AG20443 (cell line): Measurements from ENCODE around the gene TMEM239.

Experiments used
- DNase-seq: peaks from one replicate; pipeline ENCODE4 v3.0.0; 2012; ENCODE audit warnings: low spot score, mixed read lengths

Gene TMEM239

GRCh38 chr20:2851086-2851485 is 34.9 kb downstream of the TMEM239 start:
- no peak for DNase-seq

GRCh38 chr20:2858591-2858990 is 42.4 kb downstream of the TMEM239 start:
- DNase-seq: no peak

DNA sequence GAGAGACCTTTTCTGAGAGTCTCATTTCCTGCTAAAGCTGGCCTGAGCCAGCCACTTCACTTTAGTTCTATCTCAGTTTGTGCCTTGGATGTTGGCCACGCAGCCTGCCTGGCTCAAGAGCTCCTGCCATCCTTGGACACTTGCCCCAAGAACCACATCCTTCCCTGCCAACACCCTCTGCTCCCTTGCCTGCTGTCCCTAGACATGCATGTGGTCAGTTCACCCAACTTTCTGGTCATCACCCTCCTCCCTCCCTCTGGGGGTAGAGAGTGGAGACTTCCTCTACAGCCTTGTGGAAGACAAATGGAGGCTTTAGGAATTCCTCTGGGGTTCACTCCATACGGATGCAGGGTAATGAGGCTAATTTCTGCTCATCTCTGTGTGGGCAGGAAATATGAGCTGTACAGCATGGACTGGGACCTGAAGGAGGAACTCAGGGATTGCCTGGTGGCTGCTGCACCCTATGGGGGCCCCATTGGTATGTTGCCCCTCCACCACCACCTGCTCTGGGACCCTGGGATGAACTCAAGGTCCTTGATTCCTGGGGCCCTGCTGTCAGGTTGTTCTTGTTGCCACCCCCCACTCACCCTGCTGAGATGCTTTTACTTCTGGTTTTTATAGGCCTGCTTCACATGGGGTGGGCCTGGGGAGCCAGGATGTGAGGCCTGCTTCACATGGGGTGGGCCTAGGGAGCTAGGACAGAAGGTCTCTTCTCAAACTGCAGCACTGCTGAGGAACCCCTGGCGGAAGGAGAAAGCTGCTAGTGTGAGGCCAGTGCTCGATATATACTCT is 43.4 kb downstream of the TMEM239 start:
- peak; percentile 50 for DNase-seq

DNA sequence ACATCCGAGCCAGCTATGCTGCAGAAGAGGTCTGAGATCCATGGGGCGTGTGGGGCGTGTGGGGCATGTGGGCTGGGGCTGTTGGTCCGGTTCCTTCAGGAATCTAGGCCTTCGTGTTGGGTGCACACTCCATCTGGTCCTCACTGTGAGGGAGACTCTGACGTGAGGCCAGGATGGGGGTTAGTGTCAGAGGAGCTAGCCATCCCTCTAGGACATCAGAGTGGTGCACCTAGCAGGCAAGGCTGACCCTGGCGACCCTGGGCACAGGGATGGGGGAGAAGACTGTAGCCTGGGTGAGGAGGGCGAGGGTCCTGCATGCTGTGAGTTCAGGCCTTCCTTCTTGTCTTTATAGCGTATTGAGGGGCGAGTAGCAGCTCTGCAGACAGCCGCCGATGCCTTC is 48.5 kb downstream of the TMEM239 start:
- DNase-seq: no peak

GRCh38 chr20:2865101-2865500 is 48.9 kb downstream of the TMEM239 start:
- no peak for DNase-seq

DNA sequence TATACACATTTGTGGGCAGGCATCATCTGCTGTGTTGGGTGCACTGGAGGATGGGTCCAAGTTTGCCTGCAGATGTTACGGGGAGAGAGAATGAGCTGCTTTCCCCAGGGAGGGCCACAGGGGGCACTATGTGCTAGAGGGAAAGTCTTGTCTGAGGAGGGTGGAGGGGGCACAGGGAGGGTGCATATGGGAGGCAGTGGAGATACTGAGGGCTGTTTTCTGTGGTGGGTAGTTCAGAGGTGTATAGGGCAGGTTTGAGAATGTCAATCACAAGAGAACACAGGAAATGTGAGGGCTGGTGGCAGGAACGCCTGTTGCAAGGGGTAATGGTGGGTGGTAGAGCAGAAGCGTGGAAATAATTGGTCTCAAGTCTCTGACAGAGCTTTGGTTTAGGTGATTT is 49.5 kb downstream of the TMEM239 start:
- DNase-seq: no peak

- DNase-seq: no peak
These were observed 50.1 kb downstream of the TMEM239 start for GRCh38 chr20:2866236-2866635.

- DNase-seq: no peak
These were observed 51.1 kb downstream of the TMEM239 start for GRCh38 chr20:2867081-2867864.
